K562 (cell line): ENCODE results near the gene RHOV. TPM values are rescaled to one million over a fixed set of nuclear protein-coding genes. Genes with fewer than 3 reads are reported as not detected.
A peak's percentile ranks its signal among the peaks of the same experiment; 100 is the strongest.

Experiments
- ATAC-seq: fragments of 200-7000 bp; cut with Tn5 transposase; 3 replicates; pipeline ENCODE4 v1.9.1; 2020; ENCODE audit warnings: moderate library complexity
- BruUV-seq: library from RNA; stranded (reverse); fragments of 400-500 nt; replicated peaks from 2 replicates; lab custom pipeline; 2021; lab: Mats Ljungman, UMichigan
- CTCF ChIA-PET: fragments of 300-600 bp; formaldehyde crosslinking; extraction: SDS; loops from one replicate; lab custom pipeline; 2021; ENCODE audit warnings: low intra/inter-chr PET ratio; lab: Yijun Ruan, JAX
- POLR2A ChIA-PET: fragments of 300-600, 350-650 bp; sonication (Branson Sonifier 250); formaldehyde crosslinking; extraction: SDS; loops from one replicate; lab custom pipeline; 2021; ENCODE audit warnings: antibody characterized with exemption, inconsistent platforms; lab: Yijun Ruan, JAX
- DNase-seq, 4 experiments: peaks; one replicate each; pipeline versions ENCODE4 v3.0.0 to v3.0.0-alpha.2; 2011 to 2018; ENCODE audit warnings: low spot score in 3 of 4, mixed read lengths in 3 of 4; ENCODE audit errors: extremely low read depth in 1 of 4
- FAIRE-seq: peaks from 2 replicates; lab custom pipeline; 2011; peaks lifted over from hg19 to GRCh38; lab: Jason Lieb, UNC
- H2AFZ ChIP-seq: 2 replicates; pipeline ENCODE4 v1.6.0; 2011; ENCODE audit warnings: low read depth, low read length, control low read depth, inconsistent platforms
- H3K27ac ChIP-seq: fragments of 200-600 bp; 3 replicates; pipeline ENCODE4 v1.8.0; 2011; ENCODE audit warnings: low read depth, mild to moderate bottlenecking, control low read depth, inconsistent platforms, low read length, moderate library complexity, mixed read lengths; ENCODE audit errors: extremely low read depth
- H3K27me3 ChIP-seq, 2 experiments: fragments of 300-600 bp in 1 of 2; 2 replicates in 1 of 2; 3 replicates in 1 of 2; pipeline versions ENCODE4 v1.6.0 to v1.8.0; 2011; ENCODE audit warnings: inconsistent platforms in 2 of 2, low read length in 2 of 2, mild to moderate bottlenecking in 1 of 2, mixed read lengths in 1 of 2, moderate library complexity in 1 of 2; ENCODE audit not compliant: control insufficient read depth in 2 of 2, insufficient read depth in 2 of 2
- H3K36me3 ChIP-seq: fragments of 300-600 bp; 3 replicates; pipeline ENCODE4 v1.8.0; 2011; ENCODE audit warnings: mild to moderate bottlenecking, low read length, inconsistent platforms; ENCODE audit not compliant: control insufficient read depth, insufficient read depth
- H3K4me1 ChIP-seq, 2 experiments: fragments of 200-600 bp in 1 of 2; replicated peaks in 1 of 2; 2 replicates in 1 of 2; 3 replicates in 1 of 2; pipeline versions ENCODE4 v1.5.1 to v1.8.0; 2011; ENCODE audit warnings: inconsistent platforms in 2 of 2, low read length in 2 of 2, mild to moderate bottlenecking in 1 of 2, mixed read lengths in 1 of 2, moderate library complexity in 1 of 2; ENCODE audit not compliant: control insufficient read depth in 2 of 2, insufficient read depth in 2 of 2
- H3K4me2 ChIP-seq: 2 replicates; pipeline ENCODE4 v1.6.1; 2011; ENCODE audit warnings: low read length, control low read depth, inconsistent platforms, mixed read lengths; ENCODE audit not compliant: insufficient read depth
- H3K4me3 ChIP-seq: fragments of 200-600 bp; sonication (generic), shearing (Covaris generic); 2 replicates; pipeline ENCODE4 v1.5.1; 2016; ENCODE audit warnings: control low read depth, inconsistent platforms
- H3K79me2 ChIP-seq: fragments of 200-600 bp; 3 replicates; pipeline ENCODE4 v1.8.0; 2011; ENCODE audit warnings: low read length, inconsistent platforms; ENCODE audit not compliant: control insufficient read depth, insufficient read depth
- H3K9ac ChIP-seq, 2 experiments: 2 replicates each; pipeline versions ENCODE4 v1.6.0 to v1.6.1; 2011; ENCODE audit warnings: low read depth in 2 of 2, low read length in 2 of 2, control low read depth in 1 of 2, inconsistent platforms in 1 of 2, mild to moderate bottlenecking in 1 of 2, mixed read lengths in 1 of 2; ENCODE audit not compliant: insufficient read depth in 1 of 2
- H3K9me1 ChIP-seq: one replicate; pipeline ENCODE4 v1.6.0; 2011; ENCODE audit warnings: inconsistent platforms, mild to moderate bottlenecking, low read length, moderate library complexity; ENCODE audit not compliant: control insufficient read depth, insufficient read depth
- H3K9me3 ChIP-seq: replicated peaks from 2 replicates; pipeline ENCODE4 v1.5.1; 2011; ENCODE audit warnings: low read depth, low read length, inconsistent platforms; ENCODE audit not compliant: control insufficient read depth, insufficient read depth
- H4K20me1 ChIP-seq: replicated peaks from 2 replicates; pipeline ENCODE4 v1.6.1; 2011; ENCODE audit warnings: low read length, inconsistent platforms, mixed read lengths; ENCODE audit not compliant: control insufficient read depth, insufficient read depth
- BRF1 ChIP-seq: IDR thresholded peaks from 3 replicates; pipeline ENCODE4 v1.6.1; 2011; ENCODE audit warnings: borderline replicate concordance, mild to moderate bottlenecking; ENCODE audit not compliant: insufficient read length; ENCODE audit errors: extremely low read depth
- CBX1 ChIP-seq: sonication (generic); IDR thresholded peaks from 2 replicates; pipeline ENCODE4 v1.6.1; 2016; ENCODE audit warnings: antibody characterized with exemption, low read depth, mild to moderate bottlenecking
- DNMT1 ChIP-seq: fragments of 450-650 bp; IDR thresholded peaks from 2 replicates; pipeline ENCODE4 v1.6.1; 2016; ENCODE audit warnings: antibody characterized with exemption, mild to moderate bottlenecking
- ETV6 ChIP-seq, 3 experiments: fragments of 150-350 bp in 1 of 3; sonication (generic) in 1 of 3; formaldehyde crosslinking in 1 of 3; IDR thresholded peaks; 2 replicates each; pipeline versions ENCODE4 v1.6.1 to v1.8.0; 2014 to 2022; ENCODE audit warnings: borderline replicate concordance in 2 of 3, low read depth in 2 of 3, antibody characterized with exemption in 1 of 3, low read length in 1 of 3, mild to moderate bottlenecking in 1 of 3, missing genetic modification reagents in 1 of 3
- GMEB1 ChIP-seq: fragments of 250-450 bp; sonication (Bioruptor Pico); IDR thresholded peaks from 2 replicates; pipeline ENCODE4 v1.4.0; 2020; ENCODE audit warnings: mild to moderate bottlenecking
- HIVEP1 ChIP-seq: fragments of 250-450 bp; sonication (Bioruptor Pico); IDR thresholded peaks from 2 replicates; pipeline ENCODE4 v1.4.0; 2020; ENCODE audit warnings: mild to moderate bottlenecking
- KLF13 ChIP-seq: fragments of 450-650 bp; IDR thresholded peaks from 2 replicates; pipeline ENCODE4 v1.6.1; 2016; ENCODE audit warnings: missing genetic modification characterization, low read depth, mild to moderate bottlenecking, missing compliant biosample characterization, moderate library complexity, borderline replicate concordance
- LCOR ChIP-seq: sonication (generic); formaldehyde crosslinking; IDR thresholded peaks from 2 replicates; pipeline ENCODE4 v1.8.0; 2022; ENCODE audit warnings: mild to moderate bottlenecking, missing genetic modification reagents
- MYNN ChIP-seq, 2 experiments: sonication (generic); formaldehyde crosslinking in 1 of 2; IDR thresholded peaks; 2 replicates each; pipeline versions ENCODE4 v1.5.0 to v1.6.1; 2016 to 2020; ENCODE audit warnings: antibody characterized with exemption in 1 of 2, missing genetic modification reagents in 1 of 2
- NFXL1 ChIP-seq: fragments of 450-650 bp; formaldehyde crosslinking; IDR thresholded peaks from 2 replicates; pipeline ENCODE4 v1.4.0; 2021; ENCODE audit warnings: mild to moderate bottlenecking
- NRF1 ChIP-seq, 2 experiments: fragments of 450-650 bp; IDR thresholded peaks in 1 of 2; conservative IDR thresholded peaks in 1 of 2; 2 replicates each; pipeline ENCODE4 v1.6.1; 2014; ENCODE audit warnings: mild to moderate bottlenecking in 2 of 2
- PHB ChIP-seq: fragments of 250-450 bp; sonication (Bioruptor Pico); IDR thresholded peaks from 2 replicates; pipeline ENCODE4 v1.5.0; 2021
- TBP ChIP-seq: optimal IDR thresholded peaks from 2 replicates; pipeline ENCODE3; 2011; ENCODE audit warnings: low read depth, low read length, improper control_type of control experiment
- TSC22D4 ChIP-seq: fragments of 450-650 bp; IDR thresholded peaks from 2 replicates; pipeline ENCODE4 v1.6.1; 2016; ENCODE audit warnings: missing genetic modification characterization, missing biosample characterization, control low read depth
- U2AF1 ChIP-seq: fragments of 200-400 bp; formaldehyde crosslinking; optimal IDR thresholded peaks from 2 replicates; pipeline ENCODE3; 2017; ENCODE audit warnings: mild to moderate bottlenecking, low read depth, low read length, moderate library complexity
- ZBTB5 ChIP-seq: fragments of 450-650 bp; IDR thresholded peaks from 2 replicates; pipeline ENCODE4 v1.6.1; 2017; ENCODE audit warnings: antibody characterized with exemption
- ZNF217 ChIP-seq: sonication (generic); formaldehyde crosslinking; IDR thresholded peaks from 2 replicates; pipeline ENCODE4 v1.8.0; 2022; ENCODE audit warnings: mild to moderate bottlenecking, missing genetic modification reagents
- ZNF395 ChIP-seq: fragments of 200-800 bp; sonication (Bioruptor generic); IDR thresholded peaks from 2 replicates; pipeline ENCODE4 v1.6.1; 2017; ENCODE audit warnings: missing genetic modification characterization, missing compliant biosample characterization
- WGBS: fragments of 100-300 bp; shearing (Covaris generic); methylation state at CpG from one replicate; pipeline ENCODE4 v1.1.6; 2016; ENCODE audit warnings: low coverage, mixed read lengths; ENCODE audit not compliant: insufficient coverage; ENCODE audit errors: missing lambda C conversion rate; 5-methylcytosine and 5-hydroxymethylcytosine counted together
- in situ Hi-C: fragments of 300-500 bp; cut with MboI; formaldehyde crosslinking; loops from 4 replicates; pipeline ENCODE4 v1.15.0; 2018; ENCODE audit warnings: inconsistent platforms, mixed read lengths
- intact Hi-C: fragments of 100-400 bp; cut with micrococcal nuclease; formaldehyde crosslinking; loops from 2 replicates; pipeline ENCODE4 v1.14.2; 2022
- polyA plus RNA-seq, 8 experiments: library from polyadenylated mRNA; depleted of rRNA in 4 of 8; stranded (reverse) in 5 of 8; unstranded in 3 of 8; fragments of >200 nt; fragmentation: Nextera tagmentation in 2 of 8; fragmentation: Illumina TruSeq in 1 of 8; extraction: Ambion mirVana in 2 of 8; extraction: Trizol in 1 of 8; gene quantifications; 2 replicates each; pipeline versions ENCODE4 v1.2.1 to v1.2.3, GENCODE V29; 2011 to 2014; ENCODE audit warnings: inconsistent platforms in 1 of 8, missing spikeins in 1 of 8
- total RNA-seq, 7 experiments: library from RNA; depleted of rRNA in 6 of 7; stranded (reverse); fragments of >200 nt in 6 of 7; fragmentation: Illumina TruSeq in 2 of 7; extraction: Trizol in 2 of 7; gene quantifications; 2 replicates each; pipeline versions ENCODE4 v1.2.1 to v1.2.3, GENCODE V29; 2011 to 2021; ENCODE audit warnings: low replicate concordance in 1 of 7

The RHOV gene
- total and polyA plus RNA-seq, 9 of the 15 experiments (the other 6 are each of a cell fraction or from before 2014, with no cell fraction given) = 0.08 to 2.0 (median 1.1) TPM

GRCh38 chr15:40914013-40914412 lies 40.0 kb upstream of the RHOV start:
- Histone ChIP-seq H3K36me3 (no peaks in the 10 kb centered on the region), H3K27ac (no peak overlapping the region), H3K9me3 (no peaks in the 10 kb centered on the region), H4K20me1 (no peaks in the 10 kb centered on the region), H3K9me1 (no peaks in the 10 kb centered on the region), H3K4me3 (no peak overlapping the region), H3K4me1 (peaks cover 0 to 30% of the 10 kb centered on the region in 2 experiments; a peak in 2 of 5 replicates), H3K27me3 (no peaks in the 10 kb centered on the region), H3K4me2 (no peak overlapping the region), H2AFZ (0 out of 2 replicates have a peak overlapping the region, but pooled peaks have one; percentile 4), H3K9ac (no peak overlapping the region), H3K79me2 (no peaks in the 10 kb centered on the region)
- peak; percentile 54 for FAIRE-seq
- intact Hi-C loops = loop anchor here (2.0 kb wide), 1 partner anchor 109 kb away; no protein-coding TSS in a partner anchor
- POLR2A ChIA-PET = no interaction called here
- no TSS peak for BruUV-seq
- DNase-seq = no peak
- in situ Hi-C loops = no loop called here
- CTCF ChIA-PET = interaction anchor here (0.6 to 1.5 kb wide), 2 partner anchors 104 to 108 kb away, joined by 3 to 8 read pairs; no protein-coding TSS in a partner anchor
- 90% methylated on average over 12 of the region's 12 CpGs for WGBS
- ATAC-seq = no peak
- TF ChIP-seq DNMT1 (no peak), NRF1 (conservative IDR thresholded peaks at IDR 0.05 in 1 of 2, IDR thresholded peaks at IDR 0.05 in 1 of 2) (no peak), HIVEP1 (no peak), ETV6 (IDR thresholded peaks at IDR 0.05; ENCODE audit: borderline replicate concordance in 1 of 2, low read depth in 2 of 2, low read length in 1 of 2) (no peak), ETV6 (CRISPR knock-in tag; IDR thresholded peaks at IDR 0.05; ENCODE audit: borderline replicate concordance) (no peak), CBX1 (peak; percentile 16; the same call in 1 of the 2 replicates), TSC22D4 (tag) (peak; percentile 48; the same call in 1 of the 2 replicates), PHB (no peak), ZBTB5 (0 out of 2 replicates have a peak, but pooled peaks have one; percentile 18), ZNF217 (no peak), ZNF395 (CRISPR knock-in tag) (no peak), LCOR (CRISPR knock-in tag) (no peak), TBP (no peak), NFXL1 (CRISPR knock-in tag) (no peak), GMEB1 (no peak), KLF13 (tag) (no peak), MYNN (IDR thresholded peaks at IDR 0.05) (peak; percentile 33; the same call in 1 of the 2 replicates), MYNN (CRISPR knock-in tag; IDR thresholded peaks at IDR 0.05) (no peak), BRF1 (no peak), U2AF1 (no peak)
